CD4-positive, alpha-beta T cell treated with Interleukin-4 for 4 hours (primary cell): ENCODE measurements around the gene ZNF829.

Experiments
- DNase-seq: peaks from one replicate; pipeline ENCODE4 v3.0.0-alpha.2; 2020

ZNF829 gene

GRCh38 chr19:36915992-36916830, at the start of gene ZNF829, which contains the start of gene ZNF568:
Gene ZNF829, minus strand, starts transcription at chr19:36916291. Its CDS starts 1,124 bp downstream, at chr19:36915167.
Gene ZNF568, plus strand, starts transcription at chr19:36916332. Its CDS starts 6,439 bp downstream, at chr19:36922771.
- peak; percentile 94 for DNase-seq

- DNase-seq: no peak
Measured at GRCh38 chr19:36963280-36963679, 47.2 kb upstream of the ZNF829 start.

- no peak for DNase-seq
Measured at GRCh38 chr19:36962346-36962745, 46.3 kb upstream of the ZNF829 start.

GRCh38 chr19:36950335-36951119, 34.4 kb upstream of the ZNF829 start:
- no peak for DNase-seq

GRCh38 chr19:36939153-36939552, 23.1 kb upstream of the ZNF829 start:
- no peak for DNase-seq

GRCh38 chr19:36931684-36932083, 15.6 kb upstream of the ZNF829 start:
- DNase-seq: no peak

- DNase-seq: no peak
Measured at GRCh38 chr19:36918090-36918489, 2.0 kb upstream of the ZNF829 start.

GRCh38 chr19:36916991-36917390, 900 bp upstream of the ZNF829 start:
- no peak for DNase-seq

- no peak for DNase-seq
Measured at GRCh38 chr19:36898422-36898821, 17.7 kb downstream of the ZNF829 start.

- DNase-seq: no peak
Measured at GRCh38 chr19:36894849-36895383, 21.2 kb downstream of the ZNF829 start.

GRCh38 chr19:36891768-36892357, 24.2 kb downstream of the ZNF829 start:
- no peak for DNase-seq

- no peak for DNase-seq
Measured at GRCh38 chr19:36876993-36877938, 38.8 kb downstream of the ZNF829 start.

- no peak for DNase-seq
Measured at GRCh38 chr19:36851898-36852297, 64.2 kb downstream of the ZNF829 start.

- peak; percentile 92 for DNase-seq
Measured at GRCh38 chr19:36850559-36851442, 65.3 kb downstream of the ZNF829 start, which contains the start of gene ZNF345. Gene ZNF345, plus strand, starts transcription at chr19:36850876. Its CDS starts 25,955 bp downstream, at chr19:36876831.

GRCh38 chr19:36849701-36850558, 66.2 kb downstream of the ZNF829 start:
- DNase-seq: peak; percentile 89

GRCh38 chr19:36847968-36848367, 68.1 kb downstream of the ZNF829 start:
- no peak for DNase-seq

GRCh38 chr19:36838784-36839324, 77.2 kb downstream of the ZNF829 start:
- no peak for DNase-seq
